Activated naive CD8-positive, alpha-beta T cell treated with anti-CD3 and anti-CD28 coated beads, Interleukin-2, amount 10 ng/mL, durations not matched to agents 7 days and 5 days (primary cell): ENCODE measurements around the gene PPP4R2. TPM values are rescaled to one million over a fixed set of nuclear protein-coding genes. Genes with fewer than 3 reads are reported as not detected.

ENCODE experiments used
- ATAC-seq: fragments of 150-1000 bp; cut with Tn5 transposase; one replicate; pipeline ENCODE4 v1.10.0; 2021; ENCODE audit warnings: low read depth, moderate library complexity
- POLR2A ChIA-PET: fragments of 350-600 bp; sonication (Branson Sonifier 250); formaldehyde crosslinking; loops from one replicate; lab custom pipeline; 2021; ENCODE audit warnings: antibody characterized with exemption; lab: Charles Lee
- DNase-seq: peaks from one replicate; pipeline ENCODE4 v3.0.0; 2021
- H3K27ac Mint-ChIP-seq: one replicate; pipeline ENCODE4 v1.8.0; 2022; ENCODE audit warnings: mild to moderate bottlenecking, mixed read lengths
- H3K27me3 Mint-ChIP-seq: one replicate; pipeline ENCODE4 v1.8.0; 2022; ENCODE audit warnings: mild to moderate bottlenecking, moderate library complexity, mixed read lengths
- H3K36me3 Mint-ChIP-seq: one replicate; pipeline ENCODE4 v1.8.0; 2021; ENCODE audit warnings: mild to moderate bottlenecking, mixed read lengths
- H3K4me1 Mint-ChIP-seq: one replicate; pipeline ENCODE4 v1.8.0; 2021; ENCODE audit warnings: mixed read lengths
- H3K4me3 Mint-ChIP-seq: one replicate; pipeline ENCODE4 v1.8.0; 2022; ENCODE audit warnings: mild to moderate bottlenecking, moderate library complexity, mixed read lengths
- H3K9me3 Mint-ChIP-seq: one replicate; pipeline ENCODE4 v1.8.0; 2021; ENCODE audit warnings: mixed read lengths
- total RNA-seq, 2 experiments: library from RNA; stranded (reverse); gene quantifications; one replicate each; pipeline ENCODE4 v1.2.3, GENCODE V29; 2021

PPP4R2 gene
- total RNA-seq, 2 experiments from 2014 or later: 66.3 to 72.0 TPM

DNA sequence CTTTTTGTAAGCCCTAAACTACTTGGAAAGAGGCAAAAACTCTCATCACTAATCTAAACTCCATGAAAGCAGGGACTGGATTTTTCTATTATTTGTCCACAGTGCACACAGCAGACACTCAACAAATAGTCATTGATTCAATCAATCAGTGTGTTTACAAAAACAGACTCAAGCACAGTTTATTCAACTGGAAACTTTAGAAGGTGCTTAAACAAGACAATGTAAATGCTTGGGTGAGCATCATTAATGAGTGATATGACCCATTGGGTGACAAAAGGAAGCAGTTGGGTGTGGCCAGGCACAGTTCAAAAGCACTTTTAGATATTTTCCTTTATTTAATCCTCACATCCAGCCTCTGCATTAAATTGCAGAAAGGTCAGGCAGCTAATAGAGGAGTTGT lies 32.0 kb upstream of the PPP4R2 start:
- DNase-seq: no peak
- ATAC-seq: no peak
- POLR2A ChIA-PET: interaction anchor here (2.1 kb wide), 1 partner anchor 32 kb away, joined by 12 read pairs; the partner anchor contains the start of gene PPP4R2
- Mint-ChIP-seq H3K9me3 (no peaks in the 10 kb centered on the region), H3K4me1 (peaks cover 21% of the 10 kb centered on the region), H3K27ac (no peak overlapping the region), H3K27me3 (peaks cover 2% of the 10 kb centered on the region), H3K36me3 (no peaks in the 10 kb centered on the region), H3K4me3 (no peak overlapping the region)

DNA sequence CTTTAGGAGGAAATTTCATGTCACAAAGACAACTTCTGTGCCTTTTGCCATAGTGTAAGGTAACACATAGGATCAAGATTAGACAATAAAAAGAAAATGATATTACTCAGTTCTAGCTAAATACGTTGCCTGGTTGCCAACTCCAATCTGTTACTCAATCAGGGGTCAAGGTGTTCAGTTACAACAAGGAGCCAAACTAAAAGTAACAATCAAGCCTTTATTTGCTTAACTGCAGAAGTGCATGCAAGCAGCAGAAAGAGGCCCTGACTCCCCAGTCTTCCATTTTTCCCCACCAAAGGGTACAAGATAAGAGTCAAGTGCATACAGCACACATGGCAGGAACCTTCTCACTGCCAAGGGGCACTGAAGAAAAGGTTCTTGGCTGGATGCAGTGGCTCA lies 28.3 kb upstream of the PPP4R2 start:
- DNase-seq (no peak), ATAC-seq (no peak)
- Mint-ChIP-seq H3K9me3 (no peaks in the 10 kb centered on the region), H3K36me3 (no peaks in the 10 kb centered on the region), H3K4me3 (no peak overlapping the region), H3K4me1 (peaks cover 13% of the 10 kb centered on the region), H3K27ac (no peak overlapping the region), H3K27me3 (peaks cover 3% of the 10 kb centered on the region)
- POLR2A ChIA-PET: no interaction called here

GRCh38 chr3:72969766-72970165 lies 26.8 kb upstream of the PPP4R2 start:
- ATAC-seq: no peak
- Mint-ChIP-seq H3K36me3 (no peaks in the 10 kb centered on the region), H3K27ac (no peak overlapping the region), H3K27me3 (peaks cover 6% of the 10 kb centered on the region), H3K9me3 (no peaks in the 10 kb centered on the region), H3K4me1 (peaks cover 11% of the 10 kb centered on the region), H3K4me3 (no peak overlapping the region)
- POLR2A ChIA-PET: no interaction called here
- DNase-seq: no peak

- POLR2A ChIA-PET: no interaction called here
- ATAC-seq (no peak), DNase-seq (no peak)
- Mint-ChIP-seq H3K27me3 (peaks cover 12% of the 10 kb centered on the region), H3K4me3 (no peak overlapping the region), H3K4me1 (peaks cover 3% of the 10 kb centered on the region), H3K36me3 (no peaks in the 10 kb centered on the region), H3K27ac (no peak overlapping the region), H3K9me3 (no peaks in the 10 kb centered on the region)
These were observed 25.7 kb upstream of the PPP4R2 start for GRCh38 chr3:72970942-72971341.

DNA sequence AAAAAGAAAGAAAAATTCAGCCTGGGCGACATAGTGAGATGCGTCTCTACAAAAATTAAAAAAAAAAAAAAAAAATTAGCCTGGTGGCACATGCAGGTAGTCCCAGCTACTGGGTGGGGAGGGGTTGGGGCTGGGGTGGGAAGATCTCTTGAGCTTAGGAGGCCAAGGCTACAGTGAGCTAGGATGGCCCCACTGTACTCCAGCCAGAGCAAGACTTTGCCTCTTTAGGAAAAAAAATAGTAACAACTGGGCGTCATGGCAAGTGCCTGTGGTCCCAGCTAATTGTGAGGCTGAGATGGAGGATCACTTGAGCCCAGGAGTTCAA lies 23.9 kb upstream of the PPP4R2 start:
- DNase-seq: no peak
- no peak for ATAC-seq
- POLR2A ChIA-PET: no interaction called here
- Mint-ChIP-seq H3K4me3 (no peak overlapping the region), H3K4me1 (peaks cover 2% of the 10 kb centered on the region), H3K27ac (no peak overlapping the region), H3K9me3 (no peaks in the 10 kb centered on the region), H3K27me3 (peaks cover 16% of the 10 kb centered on the region), H3K36me3 (no peaks in the 10 kb centered on the region)

DNA sequence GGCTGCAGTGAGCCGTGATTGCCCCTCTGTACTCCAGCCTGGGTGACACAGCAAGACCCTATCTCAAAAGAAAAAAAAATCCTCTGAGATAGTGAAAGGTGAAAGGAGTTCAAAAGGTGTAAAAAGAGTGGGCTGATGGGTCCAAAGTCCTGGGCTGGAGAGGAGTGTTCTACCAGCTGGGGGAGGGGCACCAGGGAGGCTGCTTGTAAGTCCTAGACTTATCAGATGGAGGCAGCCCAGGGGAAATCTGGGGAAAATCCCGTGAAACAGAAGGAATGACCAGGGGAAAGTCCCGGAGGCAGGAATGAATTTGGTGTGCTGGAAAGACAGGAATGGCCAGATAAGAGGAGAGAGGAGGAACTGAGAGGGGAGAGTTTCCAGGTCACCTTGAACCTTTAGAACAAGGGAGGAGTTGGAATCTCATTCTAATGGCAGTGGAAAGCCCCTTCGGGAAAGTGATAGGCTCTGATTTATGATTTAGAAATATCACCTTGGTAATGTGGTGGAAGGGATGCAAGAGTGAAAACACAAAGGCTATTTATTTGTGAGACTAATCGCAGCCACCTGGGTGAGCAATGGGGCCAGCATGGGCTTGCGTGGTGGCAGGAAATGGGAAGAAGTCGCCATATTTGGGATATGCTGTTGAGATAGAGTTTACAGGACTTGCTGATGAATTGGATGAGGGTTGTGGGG lies 23.4 kb upstream of the PPP4R2 start:
- H3K27me3 Mint-ChIP-seq: peaks cover 16% of the 10 kb centered on the region
- no peak for DNase-seq
- H3K4me3 Mint-ChIP-seq: no peak overlapping the region
- ATAC-seq: no peak
- no peaks in the 10 kb centered on the region for H3K36me3 Mint-ChIP-seq
- POLR2A ChIA-PET: no interaction called here
- H3K4me1 Mint-ChIP-seq: peaks cover 2% of the 10 kb centered on the region
- H3K27ac Mint-ChIP-seq: no peak overlapping the region
- no peaks in the 10 kb centered on the region for H3K9me3 Mint-ChIP-seq

DNA sequence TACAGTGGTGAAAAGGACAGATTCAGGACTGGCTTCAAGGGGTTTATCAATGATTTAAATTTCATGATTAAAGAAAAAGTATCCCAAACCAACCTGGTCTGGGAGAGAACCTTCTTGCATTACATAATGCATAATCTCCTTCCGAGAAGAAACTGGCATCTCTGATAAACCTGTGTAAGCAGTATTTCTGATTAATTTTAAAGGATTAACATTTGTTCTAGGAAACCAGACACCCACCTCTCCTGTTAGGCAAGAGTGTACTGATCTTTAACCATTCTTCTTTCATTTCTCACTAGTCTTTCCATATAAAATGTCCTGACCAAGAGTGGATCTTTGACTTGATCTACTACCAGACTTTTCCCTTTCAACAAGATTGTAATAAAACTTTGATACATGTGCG lies 22.8 kb upstream of the PPP4R2 start:
- no peaks in the 10 kb centered on the region for H3K36me3 Mint-ChIP-seq
- POLR2A ChIA-PET: no interaction called here
- no peaks in the 10 kb centered on the region for H3K9me3 Mint-ChIP-seq
- H3K27me3 Mint-ChIP-seq: peaks cover 22% of the 10 kb centered on the region
- H3K27ac Mint-ChIP-seq: no peak overlapping the region
- no peak overlapping the region for H3K4me3 Mint-ChIP-seq
- DNase-seq: no peak
- H3K4me1 Mint-ChIP-seq: peaks cover 2% of the 10 kb centered on the region
- no peak for ATAC-seq

DNA sequence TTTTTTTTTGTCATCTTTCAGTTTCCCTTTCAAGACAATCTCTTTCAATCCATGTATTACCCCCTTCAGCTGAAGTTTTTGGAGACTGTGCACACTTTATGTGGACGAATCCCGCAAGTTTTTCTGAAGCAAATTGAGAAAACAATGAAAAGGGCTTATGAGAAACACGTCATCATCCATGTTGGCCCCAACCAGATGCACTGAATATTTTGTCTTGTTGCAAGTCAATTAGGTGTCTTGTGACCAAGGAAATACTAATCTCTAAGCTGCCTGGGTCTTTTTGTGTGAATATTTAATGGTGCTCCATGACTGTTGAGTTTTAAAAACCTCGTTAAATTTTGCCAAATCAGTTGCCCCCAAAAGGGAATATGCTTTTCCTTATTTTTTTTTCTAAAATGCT lies 21.7 kb upstream of the PPP4R2 start:
- H3K4me1 Mint-ChIP-seq: peaks cover 2% of the 10 kb centered on the region
- DNase-seq (no peak), ATAC-seq (no peak)
- no peak overlapping the region for H3K4me3 Mint-ChIP-seq
- H3K27me3 Mint-ChIP-seq: peaks cover 25% of the 10 kb centered on the region
- no peaks in the 10 kb centered on the region for H3K9me3 Mint-ChIP-seq
- POLR2A ChIA-PET: no interaction called here
- H3K36me3 Mint-ChIP-seq: no peaks in the 10 kb centered on the region
- no peak overlapping the region for H3K27ac Mint-ChIP-seq

DNA sequence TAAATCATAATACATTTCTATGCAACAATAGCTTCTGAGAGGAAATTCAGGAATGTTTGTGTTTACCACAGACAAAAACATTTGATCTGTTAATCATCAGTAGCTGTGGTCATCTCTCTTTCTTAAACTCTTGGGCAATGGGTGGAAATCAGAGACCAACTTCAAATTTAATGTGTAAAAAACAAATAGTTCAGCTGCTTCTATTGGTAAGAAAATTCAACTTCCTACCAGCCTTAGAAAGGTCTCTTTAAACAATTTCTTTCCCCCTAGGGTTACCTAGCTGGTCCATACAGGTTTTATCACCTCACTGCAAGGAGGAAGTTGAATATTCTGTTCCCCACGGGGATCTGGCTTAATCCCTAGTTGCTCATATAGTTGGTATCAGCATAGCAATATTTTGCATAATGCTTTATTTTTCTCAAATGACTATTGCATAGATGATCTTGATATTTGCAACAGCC lies 20.3 kb upstream of the PPP4R2 start:
- peaks cover 2% of the 10 kb centered on the region for H3K4me1 Mint-ChIP-seq
- DNase-seq (no peak), ATAC-seq (no peak)
- no peaks in the 10 kb centered on the region for H3K9me3 Mint-ChIP-seq
- H3K27ac Mint-ChIP-seq: no peak overlapping the region
- H3K27me3 Mint-ChIP-seq: peaks cover 30% of the 10 kb centered on the region
- no peaks in the 10 kb centered on the region for H3K36me3 Mint-ChIP-seq
- POLR2A ChIA-PET: no interaction called here
- H3K4me3 Mint-ChIP-seq: no peak overlapping the region

DNA sequence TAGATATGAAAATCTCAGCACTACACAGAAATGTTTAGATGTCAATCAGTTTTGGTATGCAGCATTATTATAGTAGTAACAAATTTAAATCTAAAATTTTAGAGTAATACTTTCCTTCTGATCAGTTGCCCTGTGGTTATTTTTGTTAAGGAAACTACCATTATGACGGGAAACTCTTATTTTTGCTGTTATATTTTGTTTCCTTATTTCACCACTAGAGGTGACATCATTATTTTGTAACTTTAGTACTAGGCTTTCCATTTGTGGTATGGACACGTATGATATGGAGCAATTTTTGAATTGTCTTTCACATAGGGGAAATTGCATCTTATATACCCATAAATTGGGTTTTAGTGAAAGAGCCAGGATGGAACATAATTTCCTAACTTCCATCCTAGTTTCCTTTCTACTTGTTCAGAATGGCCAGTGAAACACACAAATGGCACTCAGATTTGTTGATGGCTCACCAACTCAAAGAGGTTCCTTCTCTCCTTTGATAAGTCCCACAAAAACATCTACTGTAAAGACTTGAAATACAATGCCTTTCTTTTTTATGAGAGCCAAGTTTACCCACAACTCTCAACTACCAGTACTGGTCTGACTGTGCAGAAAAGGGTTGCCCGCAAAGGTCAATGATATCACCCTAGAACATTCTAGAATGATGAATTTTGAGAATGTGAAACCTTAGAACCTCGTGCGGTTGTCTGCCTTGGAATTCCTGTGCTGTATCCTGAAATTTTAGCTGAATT lies 19.4 kb upstream of the PPP4R2 start:
- H3K27me3 Mint-ChIP-seq: peaks cover 30% of the 10 kb centered on the region
- no peak for DNase-seq
- ATAC-seq: no peak
- POLR2A ChIA-PET: no interaction called here
- H3K4me1 Mint-ChIP-seq: peaks cover 2% of the 10 kb centered on the region
- H3K36me3 Mint-ChIP-seq: no peaks in the 10 kb centered on the region
- H3K9me3 Mint-ChIP-seq: no peaks in the 10 kb centered on the region
- no peak overlapping the region for H3K27ac Mint-ChIP-seq
- no peak overlapping the region for H3K4me3 Mint-ChIP-seq

DNA sequence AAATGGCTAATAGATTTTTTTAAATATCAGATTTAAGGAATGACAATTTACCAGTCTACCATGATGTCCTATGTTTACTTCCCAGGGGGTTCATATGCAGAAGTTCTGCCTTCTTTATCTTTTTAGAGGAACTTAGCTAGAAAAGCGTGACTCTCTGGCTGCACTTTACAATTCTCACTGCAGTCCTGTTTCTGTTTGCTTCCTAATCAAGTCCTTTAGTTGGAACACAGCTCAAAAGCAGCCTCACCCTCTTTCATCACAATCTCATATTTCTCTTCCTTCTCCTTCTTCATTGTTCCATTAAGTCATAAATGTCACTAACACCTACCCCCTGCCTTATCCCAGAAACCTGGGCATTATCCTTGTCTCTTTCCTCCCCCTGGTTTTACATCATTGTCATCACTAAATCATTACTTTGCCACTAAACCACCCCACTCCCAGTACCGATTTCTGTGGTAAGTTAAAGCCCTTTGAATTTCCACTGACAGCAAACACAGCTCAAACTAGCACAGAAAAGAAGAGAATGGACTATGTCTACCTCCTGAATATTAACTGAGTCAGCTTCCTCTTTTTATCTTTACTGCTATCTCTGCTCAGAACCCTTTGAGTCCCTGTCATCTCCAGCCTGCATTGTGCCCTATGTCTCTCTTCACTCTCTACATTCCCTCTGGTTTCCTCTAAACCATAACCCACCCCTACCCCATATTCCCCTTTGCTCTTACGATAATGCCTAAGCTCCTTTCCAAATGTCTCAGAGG lies 13.8 kb upstream of the PPP4R2 start:
- no peaks in the 10 kb centered on the region for H3K4me1 Mint-ChIP-seq
- H3K9me3 Mint-ChIP-seq: peaks cover 6% of the 10 kb centered on the region
- ATAC-seq (no peak), DNase-seq (no peak)
- H3K27ac Mint-ChIP-seq: no peak overlapping the region
- H3K4me3 Mint-ChIP-seq: no peak overlapping the region
- peaks cover 2% of the 10 kb centered on the region for H3K36me3 Mint-ChIP-seq
- peaks cover 22% of the 10 kb centered on the region for H3K27me3 Mint-ChIP-seq
- POLR2A ChIA-PET: no interaction called here

GRCh38 chr3:72985576-72985975 lies 11.0 kb upstream of the PPP4R2 start:
- POLR2A ChIA-PET: no interaction called here
- Mint-ChIP-seq H3K27me3 (peaks cover 7% of the 10 kb centered on the region), H3K36me3 (peaks cover 2% of the 10 kb centered on the region), H3K4me1 (no peaks in the 10 kb centered on the region), H3K9me3 (peaks cover 6% of the 10 kb centered on the region), H3K27ac (no peak overlapping the region), H3K4me3 (no peak overlapping the region)
- ATAC-seq: no peak
- no peak for DNase-seq

DNA sequence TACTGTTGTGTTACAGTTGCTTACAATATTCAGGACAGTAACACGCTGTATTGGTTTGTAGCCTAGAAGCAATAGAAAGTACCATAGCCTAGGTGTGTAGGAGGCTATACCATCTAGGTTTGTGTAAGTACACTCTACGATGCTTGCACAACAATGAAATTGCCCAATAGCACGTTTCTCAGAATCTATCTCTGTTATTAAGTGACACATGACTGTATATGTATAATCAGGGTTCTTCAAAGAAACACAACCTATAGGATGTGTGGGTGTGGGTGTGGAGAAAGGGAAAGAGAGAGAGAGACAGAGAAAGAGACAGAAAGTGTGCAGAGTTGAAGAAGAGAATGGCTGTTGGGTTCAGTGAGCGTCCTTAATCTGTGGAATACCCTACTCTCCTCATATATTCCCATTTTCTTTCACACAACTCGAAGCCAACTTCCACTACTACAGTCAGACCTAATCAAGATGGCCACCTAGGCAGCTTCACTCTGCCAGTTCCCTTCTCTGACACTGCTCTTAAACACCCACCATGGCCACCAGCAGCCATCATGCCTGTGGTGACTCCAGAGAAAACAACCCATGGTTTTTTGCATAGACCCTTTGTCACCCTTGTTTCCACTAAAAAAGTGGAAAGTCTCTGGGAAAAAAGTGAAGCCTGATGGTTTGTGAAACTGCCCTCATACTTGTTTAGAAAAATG lies 5.8 kb upstream of the PPP4R2 start:
- DNase-seq: no peak
- H3K4me3 Mint-ChIP-seq: no peak overlapping the region
- H3K27ac Mint-ChIP-seq: no peak overlapping the region
- peaks cover 3% of the 10 kb centered on the region for H3K9me3 Mint-ChIP-seq
- no peak for ATAC-seq
- peaks cover 2% of the 10 kb centered on the region for H3K36me3 Mint-ChIP-seq
- POLR2A ChIA-PET: no interaction called here
- H3K4me1 Mint-ChIP-seq: no peaks in the 10 kb centered on the region
- H3K27me3 Mint-ChIP-seq: peaks cover 2% of the 10 kb centered on the region
